GM12878 (cell line): ENCODE data around the gene SH2B2. TPM values are rescaled to one million over a fixed set of nuclear protein-coding genes. Genes with fewer than 3 reads are reported as not detected.

Experiments
- BCL11A ChIP-seq: IDR thresholded peaks from 2 replicates; pipeline ENCODE4 v1.6.1; 2011; ENCODE audit warnings: low read depth, low read length
- CHD1 ChIP-seq: IDR thresholded peaks from 2 replicates; pipeline ENCODE4 v1.6.1; 2012; ENCODE audit warnings: low read depth, low read length, improper control_type of control experiment
- EP300 ChIP-seq, 2 experiments: fragments of 150-350 bp in 1 of 2; IDR thresholded peaks; 2 replicates each; pipeline ENCODE4 v1.6.1; 2011 to 2012; ENCODE audit warnings: low read depth in 2 of 2, low read length in 2 of 2, borderline replicate concordance in 1 of 2, improper control_type of control experiment in 1 of 2, inconsistent platforms in 1 of 2; ENCODE audit not compliant: control insufficient read depth in 1 of 2
- KLF5 ChIP-seq: fragments of 450-650 bp; IDR thresholded peaks from 2 replicates; pipeline ENCODE4 v1.6.1; 2014; ENCODE audit warnings: mild to moderate bottlenecking; ENCODE audit not compliant: partially characterized antibody
- PAX8 ChIP-seq: fragments of 450-650 bp; IDR thresholded peaks from 2 replicates; pipeline ENCODE4 v1.6.1; 2017; ENCODE audit warnings: mild to moderate bottlenecking, moderate library complexity
- RBBP5 ChIP-seq: fragments of 200-600 bp; sonication (generic); conservative IDR thresholded peaks from 2 replicates; pipeline ENCODE4 v1.6.1; 2016
- polyA plus RNA-seq, 11 experiments: library from polyadenylated mRNA; depleted of rRNA in 4 of 11; unstranded in 6 of 11; stranded (reverse) in 5 of 11; fragments of >200 nt; fragmentation: Nextera tagmentation in 4 of 11; fragmentation: Illumina TruSeq in 1 of 11; extraction: Ambion mirVana in 4 of 11; extraction: Trizol in 1 of 11; gene quantifications; 1 replicate in 1 of 11; 2 replicates in 10 of 11; pipeline versions ENCODE4 v1.2.1 to v1.2.3, GENCODE V29; 2011 to 2016; ENCODE audit warnings: inconsistent platforms in 2 of 11, missing spikeins in 2 of 11, low read depth in 1 of 11
- total RNA-seq, 4 experiments: library from RNA; depleted of rRNA in 3 of 4; stranded (reverse); fragments of >200 nt in 3 of 4; fragmentation: Illumina TruSeq in 1 of 4; extraction: Trizol in 1 of 4; gene quantifications; 2 replicates each; pipeline versions ENCODE4 v1.2.1 to v1.2.3, GENCODE V29; 2013 to 2021
- TF ChIP-seq, protein P1 (sequence below): fragments of 450-650 bp; IDR thresholded peaks from 2 replicates; pipeline ENCODE4 v1.6.1; 2017; ENCODE audit warnings: mild to moderate bottlenecking, moderate library complexity

Gene SH2B2
- total and polyA plus RNA-seq, 10 of the 15 experiments (the other 5 are each of a cell fraction or from before 2014, with no cell fraction given): 0.13 to 55.1 (median 7.4) TPM; not detected in 1

DNA sequence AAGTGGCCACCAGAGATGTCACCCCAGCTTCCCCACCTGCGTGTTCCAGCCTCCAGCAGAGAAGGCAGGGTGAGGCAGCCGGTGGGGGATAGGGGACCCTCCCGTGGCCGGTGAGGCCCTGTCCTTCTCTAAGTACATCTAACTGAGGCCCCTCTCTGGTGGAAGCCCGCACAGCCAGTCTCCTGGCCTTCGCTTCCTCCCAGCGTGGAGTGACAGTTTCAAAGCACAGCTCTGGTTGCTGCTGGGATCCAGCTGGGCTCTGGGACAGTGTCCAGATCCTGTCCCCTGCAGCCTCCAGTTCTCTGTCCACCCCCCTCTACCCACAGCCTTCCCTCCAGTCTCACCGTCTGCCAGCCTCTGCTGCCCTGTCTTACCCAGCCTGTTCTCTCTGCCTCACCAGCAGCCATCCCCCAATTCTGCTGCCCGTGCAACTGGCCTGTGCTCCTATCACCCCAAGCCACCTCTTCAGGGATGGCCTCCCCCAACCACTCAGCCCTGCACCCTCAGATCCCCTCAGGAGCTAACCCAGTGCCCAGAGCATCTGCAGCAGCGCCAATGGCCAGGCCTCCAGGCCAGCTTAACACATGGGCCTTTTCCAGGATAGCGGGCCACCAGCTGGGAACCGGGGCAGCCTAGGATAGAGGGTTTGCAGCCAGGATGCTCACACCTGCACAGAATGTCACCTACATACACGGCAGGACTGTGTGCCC, 16.3 kb upstream of the SH2B2 start (continued):
- TF ChIP-seq EP300 (IDR thresholded peaks at IDR 0.05; ENCODE audit: borderline replicate concordance in 1 of 2, control insufficient read depth in 1 of 2, low read depth in 2 of 2, low read length in 2 of 2) (no peak), RBBP5 (no peak), PAX8 (no peak), KLF5 (no peak), CHD1 (no peak), BCL11A (no peak)
- TF ChIP-seq, protein P1, sequence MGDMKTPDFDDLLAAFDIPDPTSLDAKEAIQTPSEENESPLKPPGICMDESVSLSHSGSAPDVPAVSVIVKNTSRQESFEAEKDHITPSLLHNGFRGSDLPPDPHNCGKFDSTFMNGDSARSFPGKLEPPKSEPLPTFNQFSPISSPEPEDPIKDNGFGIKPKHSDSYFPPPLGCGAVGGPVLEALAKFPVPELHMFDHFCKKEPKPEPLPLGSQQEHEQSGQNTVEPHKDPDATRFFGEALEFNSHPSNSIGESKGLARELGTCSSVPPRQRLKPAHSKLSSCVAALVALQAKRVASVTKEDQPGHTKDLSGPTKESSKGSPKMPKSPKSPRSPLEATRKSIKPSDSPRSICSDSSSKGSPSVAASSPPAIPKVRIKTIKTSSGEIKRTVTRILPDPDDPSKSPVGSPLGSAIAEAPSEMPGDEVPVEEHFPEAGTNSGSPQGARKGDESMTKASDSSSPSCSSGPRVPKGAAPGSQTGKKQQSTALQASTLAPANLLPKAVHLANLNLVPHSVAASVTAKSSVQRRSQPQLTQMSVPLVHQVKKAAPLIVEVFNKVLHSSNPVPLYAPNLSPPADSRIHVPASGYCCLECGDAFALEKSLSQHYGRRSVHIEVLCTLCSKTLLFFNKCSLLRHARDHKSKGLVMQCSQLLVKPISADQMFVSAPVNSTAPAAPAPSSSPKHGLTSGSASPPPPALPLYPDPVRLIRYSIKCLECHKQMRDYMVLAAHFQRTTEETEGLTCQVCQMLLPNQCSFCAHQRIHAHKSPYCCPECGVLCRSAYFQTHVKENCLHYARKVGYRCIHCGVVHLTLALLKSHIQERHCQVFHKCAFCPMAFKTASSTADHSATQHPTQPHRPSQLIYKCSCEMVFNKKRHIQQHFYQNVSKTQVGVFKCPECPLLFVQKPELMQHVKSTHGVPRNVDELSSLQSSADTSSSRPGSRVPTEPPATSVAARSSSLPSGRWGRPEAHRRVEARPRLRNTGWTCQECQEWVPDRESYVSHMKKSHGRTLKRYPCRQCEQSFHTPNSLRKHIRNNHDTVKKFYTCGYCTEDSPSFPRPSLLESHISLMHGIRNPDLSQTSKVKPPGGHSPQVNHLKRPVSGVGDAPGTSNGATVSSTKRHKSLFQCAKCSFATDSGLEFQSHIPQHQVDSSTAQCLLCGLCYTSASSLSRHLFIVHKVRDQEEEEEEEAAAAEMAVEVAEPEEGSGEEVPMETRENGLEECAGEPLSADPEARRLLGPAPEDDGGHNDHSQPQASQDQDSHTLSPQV: no peak
